Occipital lobe (tissue), 2 donors: ENCODE results near the gene LCK. TPM values are rescaled to one million over a fixed set of nuclear protein-coding genes. Genes with fewer than 3 reads are reported as not detected.
"Not testable (repeated sequence)": the region's sequence is repeated elsewhere in the genome, so short reads cannot be mapped to it uniquely, and the experiment has no call there.

Experiments used
- DNase-seq: peaks from one replicate; lab custom pipeline; 2025; lab: John Stamatoyannopoulos, UW
- total RNA-seq: library from RNA; depleted of rRNA; stranded (reverse); fragments of >200 nt; gene quantifications from one replicate; pipeline ENCODE4 v1.2.3, GENCODE V29; 2014

LCK gene
- total RNA-seq, 1 donor from 2014 or later: not detected

- DNase-seq: no peak
Measured at GRCh38 chr1:32239790-32240139, 11.3 kb upstream of the LCK start.

DNA sequence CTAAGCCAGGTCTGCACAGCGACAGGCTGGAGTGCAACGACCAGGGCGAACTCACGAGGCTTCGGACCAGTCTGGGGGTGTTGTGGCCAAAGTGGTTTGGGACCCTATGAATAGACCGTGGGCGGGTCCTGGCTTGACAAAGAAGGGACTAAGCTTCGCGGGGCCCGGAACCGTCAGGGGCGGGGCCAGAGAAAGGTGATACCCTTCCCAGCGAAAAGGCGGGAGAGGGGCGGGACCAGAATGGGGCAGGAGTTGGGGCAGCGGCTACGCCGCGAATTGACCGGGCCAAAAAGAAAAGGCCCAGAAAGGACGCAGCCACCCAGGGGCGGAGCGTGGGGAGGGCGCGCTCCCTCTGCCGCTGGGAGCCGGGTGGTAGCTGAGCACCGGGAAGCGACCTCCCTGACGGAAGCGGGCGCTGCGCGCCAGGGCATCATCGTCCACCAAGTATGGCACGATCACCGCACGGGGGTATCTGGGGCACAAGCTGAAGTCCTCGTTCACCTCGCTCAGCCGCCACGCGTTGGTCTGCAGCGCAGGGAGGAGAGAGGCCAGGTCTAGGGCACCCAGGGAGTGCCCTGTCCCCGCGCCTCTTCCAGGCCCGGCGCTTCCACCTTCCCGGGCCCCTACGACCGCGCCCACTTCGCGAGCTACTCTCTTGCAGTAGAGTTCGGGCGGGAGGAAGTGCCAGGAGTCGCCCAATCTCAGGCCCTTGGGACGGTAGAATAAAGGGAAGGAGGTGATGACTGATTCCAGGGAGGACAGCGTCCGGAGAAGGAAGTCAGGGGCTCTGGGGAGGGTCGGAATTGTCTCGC is 10.7 kb upstream of the LCK start:
- DNase-seq: peak; percentile 41

- peak; percentile 45 for DNase-seq
Measured at GRCh38 chr1:32241001-32241763, 9.9 kb upstream of the LCK start.

DNA sequence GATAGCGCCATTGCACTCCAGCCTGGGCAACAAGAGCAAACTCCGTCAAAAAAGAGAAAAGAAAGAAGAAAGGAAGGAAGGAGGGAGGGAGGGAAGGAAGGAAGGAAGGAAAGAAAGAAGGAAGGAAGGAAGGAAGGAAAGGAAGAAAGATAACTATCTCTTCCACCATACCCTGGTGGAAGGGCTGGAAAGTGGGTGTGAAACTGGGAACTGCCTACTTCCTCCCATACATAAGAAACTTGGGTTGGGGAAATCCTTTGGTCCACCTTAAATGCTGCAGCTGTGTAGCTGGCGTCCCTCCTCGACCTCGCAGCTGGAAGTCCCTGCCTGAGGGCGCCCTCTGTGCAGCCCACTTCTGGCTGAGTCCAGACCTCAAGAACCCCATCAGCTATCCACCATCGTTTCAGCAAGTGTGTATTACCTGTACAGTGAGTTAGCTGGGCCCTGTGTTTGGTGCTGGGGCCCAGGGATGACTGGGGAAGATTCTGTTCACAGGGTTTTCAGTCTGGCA is 8.7 kb upstream of the LCK start:
- DNase-seq: peak; percentile 10

DNA sequence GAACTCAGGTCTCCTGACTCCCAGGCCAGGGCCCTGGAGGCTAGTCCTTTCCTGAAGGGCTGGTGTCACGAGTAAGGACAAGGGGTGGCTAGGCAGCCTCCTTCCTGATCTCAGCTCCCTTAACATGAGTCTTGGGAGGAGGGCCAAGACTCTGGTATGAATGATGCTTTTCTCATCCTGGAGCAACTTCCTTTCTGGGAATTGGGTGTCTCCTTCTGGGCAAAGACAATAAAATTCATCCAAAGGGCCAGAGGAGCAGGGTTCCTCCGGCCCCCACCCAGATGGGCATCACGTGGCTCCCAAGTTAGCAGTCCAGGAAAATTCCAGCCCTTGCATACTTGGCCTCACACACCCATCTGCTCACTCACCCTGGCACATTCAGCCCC is 4.2 kb upstream of the LCK start, which contains the start of gene FAM167B:
TSS of gene FAM167B (plus strand) at position 335 of the 386 bp plus-strand sequence. CDS start 200 bp downstream, outside the sequence.
- no peak for DNase-seq

- no peak for DNase-seq
Measured at GRCh38 chr1:32247452-32247851, 3.6 kb upstream of the LCK start.

GRCh38 chr1:32247983-32248889 is 2.8 kb upstream of the LCK start:
- peak; percentile 31 for DNase-seq

GRCh38 chr1:32249831-32250525 is 1.1 kb upstream of the LCK start:
- no peak for DNase-seq

GRCh38 chr1:32255072-32256071 is 4.3 kb downstream of the LCK start:
- no peak for DNase-seq

- no peak for DNase-seq
Measured at GRCh38 chr1:32256473-32257226, 5.6 kb downstream of the LCK start.

DNA sequence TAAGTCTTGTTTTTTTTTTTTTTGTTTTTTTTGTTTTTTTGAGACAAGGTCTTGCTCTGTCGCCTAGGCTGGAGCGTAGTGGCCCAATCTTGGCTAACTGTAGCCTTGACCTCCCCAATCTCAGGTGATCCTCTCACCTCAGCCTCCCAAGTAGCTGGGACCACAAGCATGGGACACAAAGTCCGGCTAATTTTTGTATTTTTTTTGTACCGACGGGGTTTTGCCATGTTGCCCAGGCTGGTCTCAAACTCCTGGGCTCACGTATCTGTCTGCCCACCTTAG is 6.1 kb downstream of the LCK start:
- no peak for DNase-seq

DNA sequence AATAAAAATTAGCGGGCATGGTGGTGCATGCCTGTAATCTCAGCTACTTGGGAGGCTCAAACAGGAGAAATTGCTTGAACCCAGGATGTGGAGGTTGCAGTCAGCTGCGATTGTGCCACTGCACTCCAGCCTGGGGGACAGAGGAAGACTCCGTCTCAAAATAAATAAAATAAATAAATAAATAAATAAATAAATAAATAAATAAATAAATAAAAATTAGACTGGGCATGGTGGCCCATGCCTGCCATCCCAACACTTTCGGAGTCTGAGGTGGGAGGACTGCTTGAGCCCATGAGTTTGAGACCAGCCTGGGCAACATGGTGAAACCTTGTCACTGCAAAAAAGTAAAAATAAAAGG is 12.2 kb downstream of the LCK start:
- not testable (repeated sequence) for DNase-seq

DNA sequence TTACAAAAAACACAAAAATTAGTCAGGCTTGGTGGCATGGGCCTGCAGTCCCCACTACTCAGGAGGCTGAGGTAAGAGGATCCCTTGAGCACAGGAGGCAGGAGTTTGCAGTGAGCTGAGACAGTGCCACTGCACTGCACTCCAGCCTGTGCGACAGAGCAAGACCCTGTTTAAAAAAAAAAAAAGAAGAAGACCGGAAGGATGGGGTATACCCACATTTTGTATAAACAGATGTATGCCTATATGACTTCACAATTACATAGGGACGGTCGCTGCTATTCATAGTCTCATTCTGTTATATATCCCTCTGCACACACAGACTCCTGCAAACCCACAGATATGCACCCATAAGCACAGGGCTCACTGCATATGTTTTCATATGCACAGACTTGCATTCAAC is 12.7 kb downstream of the LCK start:
- DNase-seq: no peak

DNA sequence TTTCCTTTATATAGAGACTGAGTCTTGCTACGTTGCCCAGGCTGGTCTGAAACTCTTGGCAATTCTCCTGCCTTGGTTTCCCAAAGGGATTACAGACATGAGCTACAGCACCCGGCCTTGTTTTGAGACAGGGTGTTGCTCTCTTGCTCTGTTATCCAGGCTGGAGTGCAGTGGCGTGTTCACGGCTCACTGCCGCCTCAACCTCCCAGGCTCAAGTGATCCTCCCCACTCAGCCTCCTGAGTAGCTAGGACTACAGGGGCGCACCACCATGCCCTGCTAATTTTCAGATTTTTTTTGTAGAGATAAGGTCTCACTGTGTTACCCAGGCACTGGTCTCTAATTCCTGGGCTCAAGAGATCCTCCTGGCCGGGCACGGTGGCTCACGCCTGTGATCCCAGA is 14.8 kb downstream of the LCK start:
- DNase-seq: no peak

DNA sequence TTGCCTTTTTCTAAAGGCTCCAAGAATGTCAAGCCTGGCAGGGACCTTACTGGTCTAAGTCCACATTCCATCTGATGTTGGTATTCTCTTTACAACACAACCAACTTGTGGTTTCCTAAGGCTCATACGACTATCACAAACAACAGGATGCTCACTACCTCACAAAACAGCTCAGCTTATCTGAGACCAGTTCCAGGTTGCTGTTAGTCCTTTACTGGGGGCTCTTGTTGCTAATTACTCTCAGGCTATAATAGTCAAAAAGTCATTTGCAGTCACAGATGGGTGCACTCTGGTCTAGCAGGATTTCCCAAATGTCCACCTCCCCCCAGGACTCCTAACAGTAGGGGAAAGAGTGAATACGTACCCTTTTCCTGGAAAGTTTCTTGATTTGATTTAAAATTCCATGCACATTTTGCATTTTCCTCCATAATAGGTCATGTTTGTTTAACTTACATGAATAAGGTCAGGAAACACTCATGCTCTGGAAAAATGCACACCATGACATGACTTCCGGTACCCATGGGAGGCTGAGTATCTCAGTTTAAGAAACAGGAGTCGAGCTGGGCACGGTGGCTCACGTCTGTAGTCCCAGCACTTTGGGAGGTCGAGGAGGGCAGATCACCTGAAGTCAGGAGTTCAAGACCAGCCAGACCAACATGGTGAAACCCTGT is 16.0 kb downstream of the LCK start:
- DNase-seq: no peak

GRCh38 chr1:32269744-32270143 is 18.7 kb downstream of the LCK start:
- no peak for DNase-seq

DNA sequence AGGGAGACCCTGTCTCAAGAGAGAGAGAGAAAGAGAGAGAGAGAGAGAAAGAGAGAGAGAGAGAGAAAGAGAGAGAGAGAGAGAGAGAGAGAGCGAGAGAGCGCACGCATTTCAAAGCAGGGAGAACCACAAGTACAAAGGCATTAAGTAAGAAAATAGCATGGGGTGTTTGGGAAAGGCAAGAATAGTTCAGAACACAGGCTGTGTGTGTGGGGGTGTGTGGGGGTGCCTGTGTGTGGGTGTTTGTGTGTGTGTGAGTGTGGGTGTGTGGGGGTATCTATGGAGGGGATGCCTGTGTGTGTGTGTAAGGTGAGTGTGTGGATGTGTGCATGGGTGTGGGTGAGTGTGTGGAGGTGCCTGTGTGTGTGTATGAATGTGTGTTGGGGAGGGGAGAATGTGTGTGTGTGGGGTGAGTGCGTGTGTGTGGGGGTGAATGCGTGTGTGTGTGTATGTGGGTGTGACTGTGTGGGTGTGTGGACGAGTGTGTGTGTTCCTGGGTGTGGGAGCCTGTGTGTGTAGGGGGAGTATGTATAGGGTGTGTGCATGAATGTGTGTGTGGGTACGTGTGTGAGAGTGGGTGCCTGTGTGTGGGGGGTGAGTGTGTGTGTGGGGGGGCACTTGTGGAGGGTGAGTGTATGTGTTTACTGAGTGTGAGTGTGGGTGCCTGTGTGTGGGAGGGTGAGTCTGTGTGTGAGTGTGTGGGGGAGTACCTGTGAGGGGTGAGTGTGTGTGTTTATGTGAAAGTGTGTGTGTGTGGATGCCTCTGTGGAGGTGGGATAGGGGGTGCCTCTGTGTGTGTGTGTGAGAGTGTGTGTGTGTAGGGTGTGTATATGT is 21.7 kb downstream of the LCK start:
- no peak for DNase-seq
